Eye (tissue), 1 donor: ENCODE data around the gene TRPM2.

ENCODE experiments used
- DNase-seq: peaks from one replicate; pipeline ENCODE4 v3.0.0-alpha.2; 2015

Gene TRPM2

DNA sequence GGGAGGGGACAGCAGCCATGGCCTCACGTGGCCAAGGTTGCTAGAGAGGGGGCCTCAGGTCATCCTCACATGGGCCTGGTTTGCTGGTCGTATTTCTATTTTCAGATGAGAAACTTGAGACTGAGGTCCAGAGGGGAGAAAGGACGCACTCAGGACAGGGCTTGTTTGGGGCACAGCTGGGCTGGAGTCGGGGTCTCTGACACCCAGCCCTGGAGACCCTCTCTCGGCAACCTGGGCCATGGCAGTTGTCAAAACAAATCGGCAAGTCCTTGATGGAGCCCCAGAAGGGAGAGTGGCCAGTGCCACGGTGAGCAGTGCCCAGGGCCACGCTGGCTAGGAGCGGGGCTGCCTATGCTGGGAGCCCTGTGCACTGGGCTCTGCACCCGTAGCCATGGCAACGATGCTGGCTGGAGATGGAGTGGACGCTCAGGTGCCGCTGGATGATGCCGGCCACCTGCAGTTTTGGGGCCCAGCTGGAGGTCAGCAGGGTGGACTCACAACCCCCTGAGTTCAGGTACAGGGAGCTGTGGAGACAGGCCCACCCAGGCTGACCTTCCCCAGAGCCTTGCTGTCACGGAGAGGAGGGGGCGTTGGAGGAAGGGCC, 113.0 kb downstream of the TRPM2 start:
- DNase-seq = no peak

DNA sequence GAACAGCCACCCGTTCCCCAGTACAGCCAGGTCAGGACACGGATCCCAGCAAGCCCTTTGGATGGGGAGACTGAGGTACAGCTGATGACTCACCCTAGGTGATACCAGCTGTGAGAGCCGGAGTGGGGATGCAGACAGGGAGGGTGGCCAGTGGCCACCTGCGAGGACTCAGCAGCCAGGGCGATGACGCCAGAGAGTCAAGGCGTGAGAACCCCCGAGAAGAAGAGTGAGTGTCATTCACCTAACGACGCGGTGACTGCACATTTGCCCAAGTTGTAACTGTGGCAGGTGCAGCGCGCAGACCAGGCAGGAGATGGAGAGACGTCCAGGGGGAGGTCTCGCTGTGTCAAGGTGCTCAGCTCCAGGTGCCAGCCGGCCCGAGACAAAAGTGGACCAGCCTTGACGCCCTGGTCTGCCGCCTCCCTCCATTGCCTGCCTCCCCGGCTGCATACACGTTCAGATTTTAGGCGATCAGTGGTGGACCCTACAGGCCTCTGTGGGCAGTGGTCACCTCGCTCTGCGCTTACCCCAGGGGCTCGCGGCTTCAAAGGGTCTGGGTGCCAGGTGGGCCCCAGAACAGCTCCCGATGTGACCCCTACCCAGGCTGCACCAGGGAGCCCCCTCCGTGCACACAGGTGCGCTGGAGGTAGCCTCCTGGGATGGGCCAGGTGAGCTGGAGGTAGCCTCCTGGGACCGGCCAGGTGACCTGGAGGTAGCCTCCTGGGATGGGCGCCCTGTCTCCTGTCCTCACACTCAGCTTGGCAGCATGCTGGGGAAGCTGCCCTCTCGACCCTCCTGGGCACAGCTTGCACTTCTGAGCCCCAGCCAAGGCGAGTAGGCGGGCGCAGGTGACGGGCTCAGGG, 113.8 kb downstream of the TRPM2 start:
- no peak for DNase-seq

DNA sequence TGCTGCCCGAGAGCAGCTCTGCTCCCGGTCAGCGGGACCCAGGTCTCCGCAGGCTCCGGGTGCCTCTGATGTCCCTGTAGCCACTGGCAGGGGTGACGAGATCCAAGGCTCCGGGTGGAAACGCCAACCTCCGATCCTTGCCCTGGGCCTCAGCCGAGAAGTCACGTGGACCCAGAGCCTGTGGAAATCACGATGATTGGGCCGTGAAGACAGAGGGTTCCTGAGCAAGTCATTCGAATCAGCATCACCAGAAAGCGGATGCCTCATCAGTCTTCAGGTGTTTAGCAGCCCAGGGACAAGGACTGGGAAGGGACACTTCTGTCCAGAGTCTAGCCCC, 114.4 kb downstream of the TRPM2 start:
- DNase-seq = no peak

DNA sequence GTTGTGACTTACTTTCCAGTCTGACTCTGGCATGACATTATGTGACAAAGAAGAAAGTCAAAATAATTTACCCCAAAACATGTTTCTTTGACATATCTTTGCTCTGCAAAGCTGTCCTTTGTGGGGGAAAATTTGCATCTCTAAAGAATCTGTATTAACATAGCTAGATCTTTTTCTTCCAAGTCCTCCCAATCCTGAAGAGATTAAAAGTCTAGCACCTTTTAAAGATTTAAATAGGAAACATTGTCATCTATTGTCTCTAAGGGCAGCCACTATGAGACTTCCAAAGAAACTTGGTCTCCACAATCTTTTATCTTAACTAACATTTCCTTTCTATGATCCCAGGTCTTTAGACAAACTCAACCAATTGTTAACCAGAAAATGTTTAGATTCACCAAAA, 117.9 kb downstream of the TRPM2 start:
- no peak for DNase-seq

- no peak for DNase-seq
These were observed 118.6 kb downstream of the TRPM2 start for GRCh38 chr21:44471996-44472395.

DNA sequence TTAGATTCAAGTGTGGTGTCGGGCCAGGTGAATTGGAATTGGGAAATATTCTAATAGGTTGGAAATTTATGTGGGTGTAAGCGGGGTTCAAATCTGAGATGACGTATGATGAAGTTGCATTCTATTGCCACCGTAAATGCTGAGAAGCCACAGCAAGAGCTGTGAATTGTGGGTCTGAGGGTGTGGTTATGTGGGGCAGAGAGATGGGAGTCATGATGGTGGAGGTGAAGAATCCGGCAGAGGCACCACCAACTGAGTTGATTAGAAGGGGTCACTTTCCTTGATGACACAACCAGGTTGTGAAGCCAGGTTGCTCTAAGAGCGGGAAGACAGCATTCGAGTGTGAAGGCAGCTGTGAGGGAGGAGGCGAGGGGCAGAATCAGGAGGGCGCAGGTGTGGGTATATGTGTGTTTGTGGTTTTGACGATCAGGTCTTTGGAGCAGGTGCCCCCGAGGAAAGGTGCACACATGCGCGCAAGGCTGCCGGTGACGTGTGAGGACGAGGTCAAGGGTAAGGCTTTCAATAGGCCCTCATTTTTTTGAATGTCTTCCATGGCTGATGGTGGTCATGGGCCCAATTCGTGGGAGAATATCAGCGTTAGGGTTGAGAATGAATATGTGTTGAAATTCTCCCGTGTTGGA, 120.6 kb downstream of the TRPM2 start:
- no peak for DNase-seq

DNA sequence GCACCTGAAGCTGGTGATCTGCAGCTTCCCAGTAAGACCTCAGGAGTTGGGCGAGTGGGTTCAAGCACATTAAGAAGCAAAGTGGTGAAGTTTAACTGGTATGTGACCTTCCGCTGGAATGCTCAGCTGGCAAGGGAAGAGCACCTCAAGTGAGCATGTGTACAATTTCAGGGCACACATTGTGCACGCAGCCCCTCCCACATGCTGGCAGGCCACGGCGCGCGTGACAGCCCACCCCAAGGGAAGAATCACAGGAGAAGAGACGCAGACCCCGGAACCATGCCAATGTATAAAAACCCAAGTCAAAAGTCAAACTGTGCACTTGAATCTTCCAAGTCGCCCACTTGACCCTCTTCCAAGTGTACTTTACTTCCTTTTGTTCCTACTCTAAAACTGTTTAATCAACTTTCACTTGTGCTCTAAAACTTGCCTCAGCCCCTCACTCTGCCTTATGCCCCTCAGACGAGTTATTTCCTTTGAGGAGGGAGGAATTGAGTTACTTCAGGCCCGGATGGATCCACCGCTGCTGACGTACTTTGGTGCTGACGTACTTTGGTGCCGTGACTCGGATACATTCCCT, 121.9 kb downstream of the TRPM2 start:
- DNase-seq = no peak

DNA sequence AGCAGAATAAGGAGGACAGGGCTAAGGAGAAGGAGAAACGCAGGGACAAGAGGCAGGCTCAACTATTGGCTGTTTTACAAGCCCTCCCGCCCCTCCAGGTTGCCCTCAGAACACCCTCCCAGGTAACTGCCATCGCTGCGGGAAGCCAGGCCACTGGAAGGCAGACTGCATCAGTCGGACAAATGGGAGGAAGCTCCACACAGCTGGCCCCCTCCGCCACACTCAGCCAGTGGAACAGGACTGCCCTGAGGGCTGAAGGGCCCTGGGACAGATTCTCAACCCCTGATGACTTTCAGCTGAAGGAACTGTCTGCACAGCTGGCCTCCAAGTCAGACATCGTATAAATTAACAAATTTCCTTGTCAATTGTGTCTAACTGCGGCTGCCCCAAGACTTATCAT, 123.7 kb downstream of the TRPM2 start:
- DNase-seq = no peak

GRCh38 chr21:44477712-44478111, 124.3 kb downstream of the TRPM2 start:
- no peak for DNase-seq

DNA sequence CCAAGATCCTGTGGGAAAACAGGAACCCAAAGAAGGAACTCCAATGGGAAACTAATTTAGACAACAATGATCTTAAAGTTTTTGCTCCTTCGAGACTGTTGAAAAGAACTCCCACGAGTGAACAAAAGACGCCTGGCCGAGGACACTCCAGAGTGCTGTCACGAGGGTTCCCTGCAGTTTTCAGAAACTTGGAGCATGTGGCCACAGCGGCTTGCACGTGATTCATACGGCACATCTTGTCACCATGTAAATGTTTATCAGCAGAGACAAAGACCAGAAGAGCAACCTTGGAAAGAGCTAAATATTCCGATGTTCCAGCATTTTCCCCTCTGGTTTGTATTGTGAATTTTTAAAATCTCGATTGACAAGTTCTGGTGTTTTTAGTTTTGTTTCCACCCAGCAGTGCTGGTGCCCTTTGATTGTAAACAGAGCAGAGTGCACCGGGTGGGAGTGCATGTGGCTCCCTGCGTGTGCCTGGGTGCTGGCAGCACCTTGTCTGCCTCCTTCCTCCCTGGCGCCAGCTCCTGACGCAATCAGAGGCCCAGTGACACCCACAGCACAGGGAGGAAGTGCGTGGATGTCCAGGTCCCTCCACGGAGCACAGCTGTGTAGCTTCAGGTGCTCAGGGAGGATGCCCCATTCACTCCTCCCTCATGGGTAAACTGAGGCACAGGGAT, 124.8 kb downstream of the TRPM2 start:
- no peak for DNase-seq

- DNase-seq = no peak
These were observed 125.4 kb downstream of the TRPM2 start for GRCh38 chr21:44478801-44479167.

GRCh38 chr21:44479556-44480199, 126.3 kb downstream of the TRPM2 start:
- peak; percentile 51 for DNase-seq

DNA sequence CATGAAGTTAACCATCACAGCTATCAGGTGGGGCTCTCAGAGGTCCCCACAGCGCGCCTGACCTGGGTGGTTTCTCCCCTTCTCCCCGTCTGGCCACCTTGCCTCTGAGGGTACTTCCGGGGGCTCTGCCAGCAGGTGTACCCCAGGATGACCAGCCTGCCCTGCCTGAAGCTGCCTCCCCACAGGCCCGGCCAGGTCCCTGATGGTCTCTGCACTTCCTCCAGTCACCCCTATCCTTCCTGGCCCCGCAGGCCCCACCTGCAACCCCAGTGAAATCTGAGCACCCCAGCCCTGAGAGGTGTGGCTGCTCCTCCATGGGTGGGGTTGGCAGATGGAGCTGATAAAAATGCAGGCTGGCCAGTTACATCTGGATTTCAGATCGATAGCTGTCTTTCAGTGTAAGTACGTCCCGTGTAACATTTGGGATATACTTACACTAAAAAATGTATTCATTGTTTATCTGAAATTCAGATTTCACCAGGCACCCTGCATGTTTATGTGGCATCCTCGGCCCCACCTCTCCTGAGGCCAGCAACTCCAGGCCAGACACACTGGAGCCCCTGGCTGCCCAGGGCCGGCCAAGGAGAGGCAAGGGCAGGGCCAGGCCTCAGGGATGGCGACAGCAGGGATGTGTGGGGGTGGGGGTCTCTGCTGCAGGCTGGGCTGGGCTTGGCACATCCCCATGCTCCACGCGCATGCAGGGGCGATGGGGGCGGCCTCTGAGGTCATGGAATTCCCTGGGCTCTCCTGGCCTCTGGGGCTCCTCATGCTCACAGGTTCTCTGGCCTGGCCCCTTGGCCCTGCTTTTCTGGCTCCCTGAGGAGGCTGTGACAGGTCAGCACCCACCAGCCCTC, 127.0 kb downstream of the TRPM2 start:
- DNase-seq = no peak

DNA sequence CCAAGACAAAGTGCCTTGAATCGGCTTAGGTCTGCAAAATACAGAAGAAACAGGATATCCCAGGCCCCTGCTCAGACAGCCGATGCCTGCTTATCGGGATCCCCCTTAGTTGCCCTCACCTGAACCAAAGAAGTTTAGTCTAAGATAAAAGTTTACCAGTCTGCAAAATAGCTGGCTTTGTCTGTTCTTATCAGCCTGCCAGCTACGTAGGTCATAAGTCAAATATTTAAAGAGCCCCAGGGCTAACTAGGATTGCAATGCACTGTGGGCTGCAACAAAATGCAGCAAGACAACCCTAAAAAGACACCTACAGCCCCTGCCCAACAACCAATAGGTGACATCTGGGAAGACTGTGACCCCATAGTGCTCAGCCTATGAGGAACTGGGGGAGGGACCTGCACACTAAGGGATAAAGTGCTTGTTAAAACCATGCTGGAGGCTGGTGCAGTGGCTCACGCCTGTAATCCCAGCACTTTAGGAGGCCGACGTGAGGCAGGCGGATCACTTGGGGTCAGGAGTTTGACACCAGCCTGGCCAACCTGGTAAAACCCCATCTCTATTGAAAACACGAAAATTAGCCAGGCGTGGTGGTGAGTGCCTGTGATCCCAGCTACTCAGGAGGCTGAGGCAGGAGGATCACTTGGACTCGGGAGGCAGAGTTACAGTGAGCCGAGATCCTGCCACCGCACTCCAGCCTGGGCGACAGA, 129.3 kb downstream of the TRPM2 start:
- DNase-seq = no peak

GRCh38 chr21:44483288-44484237, 130.1 kb downstream of the TRPM2 start:
- no peak for DNase-seq

DNA sequence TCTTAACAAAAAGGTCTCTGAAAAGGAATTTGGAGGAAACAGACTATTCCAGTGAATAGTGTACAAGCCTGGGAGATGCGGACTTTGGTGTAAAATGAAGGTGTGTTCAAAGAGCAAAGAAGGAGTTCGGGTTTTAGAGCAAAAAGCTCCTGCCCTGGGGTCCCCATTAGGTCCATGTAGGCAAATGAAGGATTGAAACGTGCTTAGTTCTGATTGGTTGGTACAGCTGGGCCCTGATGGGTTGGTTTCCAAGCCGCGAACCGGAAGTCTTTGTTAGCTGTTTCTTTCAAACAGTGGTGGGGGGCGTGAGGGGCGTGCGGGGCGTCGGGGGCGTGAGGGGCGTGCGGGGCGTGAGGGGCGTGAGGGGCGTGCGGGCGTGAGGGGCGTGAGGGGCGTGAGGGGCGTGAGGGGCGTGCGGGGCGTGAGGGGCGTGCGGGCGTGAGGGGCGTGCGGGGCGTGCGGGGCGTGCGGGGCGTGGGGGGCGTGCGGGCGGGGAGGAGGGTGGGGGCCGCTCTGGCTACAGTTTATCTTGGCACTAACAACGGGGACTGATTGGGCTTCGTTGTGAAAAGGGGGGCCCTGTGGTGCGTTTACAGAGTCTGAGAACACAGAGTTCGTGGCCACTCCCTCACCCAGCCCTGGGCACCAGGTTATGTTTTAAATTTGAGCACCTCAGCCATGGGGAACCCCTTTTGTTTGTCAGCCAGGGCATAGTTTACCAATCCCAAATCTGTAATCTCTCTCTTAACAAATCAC, 131.3 kb downstream of the TRPM2 start:
- no peak for DNase-seq

DNA sequence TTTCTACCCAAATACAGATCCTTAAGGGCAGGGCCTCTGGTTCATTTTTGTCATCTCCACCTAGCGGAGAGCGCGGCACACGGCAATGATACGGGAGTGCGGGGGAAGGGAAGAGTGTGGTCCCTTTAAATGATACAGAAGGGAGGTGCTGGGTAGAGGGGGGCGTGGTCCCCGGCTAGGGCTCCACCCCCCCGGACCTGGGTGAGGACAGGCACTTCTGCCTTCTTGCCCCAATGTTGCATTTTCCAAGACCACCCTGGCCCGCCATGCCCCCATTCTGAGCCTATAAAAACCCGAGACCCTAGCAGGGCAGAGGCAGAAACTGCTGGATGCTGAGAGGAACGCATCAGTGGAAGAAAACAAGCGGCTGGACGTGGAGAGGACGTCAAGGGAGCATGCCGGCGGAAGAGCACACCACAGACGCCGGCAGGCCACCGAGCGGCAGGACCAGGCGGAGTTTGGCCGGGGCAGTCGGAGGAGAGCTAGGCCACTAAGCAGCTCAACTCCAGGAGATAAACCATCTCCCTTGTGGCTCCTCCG, 131.9 kb downstream of the TRPM2 start:
- peak; percentile 37 for DNase-seq

DNA sequence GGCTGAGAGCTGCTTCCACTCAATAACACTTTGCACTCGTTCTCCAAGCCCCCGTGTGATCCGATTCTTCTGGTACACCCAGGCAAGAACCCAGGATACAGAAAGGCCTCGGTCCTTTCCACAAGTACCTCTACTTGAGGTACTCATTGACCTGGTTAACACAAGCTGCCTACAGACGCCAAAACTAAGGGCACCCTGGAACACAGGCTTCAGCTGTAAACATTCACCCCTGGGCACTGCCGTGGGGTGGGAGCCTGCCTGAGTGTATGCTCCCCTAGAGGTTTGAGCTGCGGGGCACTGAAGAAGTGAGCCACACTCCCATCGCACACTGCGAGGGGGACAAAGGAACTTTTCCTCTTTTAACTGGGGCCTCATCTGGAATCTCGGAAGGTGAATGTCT, 132.4 kb downstream of the TRPM2 start:
- DNase-seq = no peak

DNA sequence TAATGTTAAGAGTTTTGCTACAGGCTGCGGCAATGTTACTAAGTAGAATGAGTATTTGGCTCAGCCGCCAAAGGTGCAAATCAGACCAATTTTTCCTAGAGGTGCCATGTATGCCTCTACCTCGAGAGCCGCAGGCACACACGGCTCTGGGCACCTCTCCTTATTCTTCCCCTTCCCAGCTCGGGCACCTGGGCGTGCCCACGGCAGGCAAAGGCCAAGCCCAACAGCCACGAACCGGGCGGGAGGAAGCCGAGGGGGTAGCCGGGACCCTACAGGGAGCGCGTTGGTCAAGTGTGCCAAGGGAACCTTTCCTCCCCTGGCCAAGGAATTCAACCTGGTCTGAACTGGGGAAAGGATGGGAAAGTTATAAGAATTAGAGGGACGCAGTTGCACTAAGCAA, 132.9 kb downstream of the TRPM2 start:
- no peak for DNase-seq
